IPS-15b (cell line): ENCODE data around the gene WNK2.

Experiments used
- H3K27me3 ChIP-seq: one replicate; pipeline ENCODE4 v1.6.1; 2013; ENCODE audit warnings: low read length; ENCODE audit not compliant: control insufficient read depth, insufficient read depth
- H3K36me3 ChIP-seq: one replicate; pipeline ENCODE4 v1.6.1; 2013; ENCODE audit warnings: low read length; ENCODE audit not compliant: control insufficient read depth, insufficient read depth
- H3K4me1 ChIP-seq: one replicate; pipeline ENCODE4 v1.6.1; 2013; ENCODE audit warnings: mild to moderate bottlenecking, low read length; ENCODE audit not compliant: control insufficient read depth, insufficient read depth
- H3K4me3 ChIP-seq: one replicate; pipeline ENCODE4 v1.5.1; 2013; ENCODE audit warnings: low read depth, low read length
- H3K9ac ChIP-seq: one replicate; pipeline ENCODE4 v1.6.1; 2013; ENCODE audit warnings: low read depth, mild to moderate bottlenecking, low read length
- H3K9me3 ChIP-seq: one replicate; pipeline ENCODE4 v1.6.1; 2013; ENCODE audit warnings: mild to moderate bottlenecking, low read length; ENCODE audit not compliant: control insufficient read depth, insufficient read depth

The WNK2 gene

GRCh38 chr9:93148721-93149120 is 35.2 kb upstream of the WNK2 start:
- H3K4me1 ChIP-seq = no peaks in the 10 kb centered on the region
- no peak overlapping the region for H3K4me3 ChIP-seq
- no peaks in the 10 kb centered on the region for H3K36me3 ChIP-seq
- no peaks in the 10 kb centered on the region for H3K27me3 ChIP-seq
- no peaks in the 10 kb centered on the region for H3K9me3 ChIP-seq
- no peak overlapping the region for H3K9ac ChIP-seq

GRCh38 chr9:93149361-93149760 is 34.6 kb upstream of the WNK2 start:
- Histone ChIP-seq H3K4me1 (no peaks in the 10 kb centered on the region), H3K9ac (no peak overlapping the region), H3K36me3 (no peaks in the 10 kb centered on the region), H3K27me3 (no peaks in the 10 kb centered on the region), H3K9me3 (no peaks in the 10 kb centered on the region), H3K4me3 (no peak overlapping the region)

GRCh38 chr9:93151097-93151784 is 32.7 kb upstream of the WNK2 start:
- Histone ChIP-seq H3K4me3 (no peak overlapping the region), H3K4me1 (no peaks in the 10 kb centered on the region), H3K9me3 (no peaks in the 10 kb centered on the region), H3K27me3 (no peaks in the 10 kb centered on the region), H3K36me3 (no peaks in the 10 kb centered on the region), H3K9ac (no peak overlapping the region)

GRCh38 chr9:93154293-93154903 is 29.5 kb upstream of the WNK2 start:
- Histone ChIP-seq H3K36me3 (no peaks in the 10 kb centered on the region), H3K9me3 (no peaks in the 10 kb centered on the region), H3K27me3 (no peaks in the 10 kb centered on the region), H3K9ac (no peak overlapping the region), H3K4me3 (no peak overlapping the region), H3K4me1 (no peaks in the 10 kb centered on the region)

GRCh38 chr9:93155716-93156474 is 28.0 kb upstream of the WNK2 start:
- Histone ChIP-seq H3K4me3 (no peak overlapping the region), H3K27me3 (no peaks in the 10 kb centered on the region), H3K4me1 (peaks cover 2% of the 10 kb centered on the region), H3K9ac (no peak overlapping the region), H3K36me3 (no peaks in the 10 kb centered on the region), H3K9me3 (no peaks in the 10 kb centered on the region)

- Histone ChIP-seq H3K9me3 (no peaks in the 10 kb centered on the region), H3K27me3 (no peaks in the 10 kb centered on the region), H3K9ac (no peak overlapping the region), H3K4me3 (no peak overlapping the region), H3K4me1 (peaks cover 2% of the 10 kb centered on the region), H3K36me3 (no peaks in the 10 kb centered on the region)
Measured at GRCh38 chr9:93156475-93157008, 27.4 kb upstream of the WNK2 start.

- peaks cover 2% of the 10 kb centered on the region for H3K4me1 ChIP-seq
- H3K36me3 ChIP-seq = no peaks in the 10 kb centered on the region
- H3K9ac ChIP-seq = no peak overlapping the region
- no peaks in the 10 kb centered on the region for H3K27me3 ChIP-seq
- H3K4me3 ChIP-seq = no peak overlapping the region
- no peaks in the 10 kb centered on the region for H3K9me3 ChIP-seq
Measured at GRCh38 chr9:93159601-93160471, 24.1 kb upstream of the WNK2 start.

GRCh38 chr9:93161786-93162562 is 22.0 kb upstream of the WNK2 start:
- H3K9me3 ChIP-seq = no peaks in the 10 kb centered on the region
- H3K9ac ChIP-seq = no peak overlapping the region
- H3K36me3 ChIP-seq = no peaks in the 10 kb centered on the region
- no peak overlapping the region for H3K4me3 ChIP-seq
- no peaks in the 10 kb centered on the region for H3K27me3 ChIP-seq
- peaks cover 2% of the 10 kb centered on the region for H3K4me1 ChIP-seq

- H3K9ac ChIP-seq = no peak overlapping the region
- no peaks in the 10 kb centered on the region for H3K27me3 ChIP-seq
- H3K4me3 ChIP-seq = no peak overlapping the region
- H3K36me3 ChIP-seq = no peaks in the 10 kb centered on the region
- H3K9me3 ChIP-seq = no peaks in the 10 kb centered on the region
- peaks cover 2% of the 10 kb centered on the region for H3K4me1 ChIP-seq
Measured at GRCh38 chr9:93164085-93164484, 19.9 kb upstream of the WNK2 start.

- Histone ChIP-seq H3K9me3 (no peaks in the 10 kb centered on the region), H3K9ac (no peak overlapping the region), H3K27me3 (no peaks in the 10 kb centered on the region), H3K4me3 (no peak overlapping the region), H3K36me3 (no peaks in the 10 kb centered on the region), H3K4me1 (no peaks in the 10 kb centered on the region)
Measured at GRCh38 chr9:93166699-93167098, 17.2 kb upstream of the WNK2 start.

- Histone ChIP-seq H3K4me3 (no peak overlapping the region), H3K9ac (no peak overlapping the region), H3K9me3 (no peaks in the 10 kb centered on the region), H3K4me1 (no peaks in the 10 kb centered on the region), H3K27me3 (no peaks in the 10 kb centered on the region), H3K36me3 (no peaks in the 10 kb centered on the region)
Measured at GRCh38 chr9:93167185-93167584, 16.8 kb upstream of the WNK2 start.
